ENCODE results near the gene PYROXD2. TPM values are rescaled to one million over a fixed set of nuclear protein-coding genes. Genes with fewer than 3 reads are reported as not detected.

PYROXD2 gene
- total and polyA plus RNA-seq, 2 experiments from 2014 or later, result 1.3 to 2.6 TPM

DNA sequence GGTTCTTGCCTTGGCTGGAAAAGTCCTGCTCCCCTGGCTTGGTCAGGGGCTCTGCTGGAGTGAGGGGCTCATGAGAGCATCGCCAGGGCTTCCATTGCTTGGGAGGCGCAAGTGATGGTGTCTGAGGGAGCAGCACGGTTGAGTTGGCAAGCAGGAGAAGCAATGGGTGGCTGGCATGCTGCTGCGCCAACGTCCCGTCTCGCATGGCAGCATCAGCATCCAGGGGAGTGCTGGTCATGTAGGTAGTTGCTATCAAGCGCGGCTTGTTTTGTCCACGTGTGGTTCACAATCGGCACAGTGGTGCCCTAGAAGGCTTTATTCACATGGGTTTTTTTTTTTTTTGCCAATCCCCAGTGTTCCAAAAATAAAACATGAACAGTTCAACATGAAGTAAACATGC, 3.8 kb downstream of the PYROXD2 start (continued):
- TF ChIP-seq, protein P1, sequence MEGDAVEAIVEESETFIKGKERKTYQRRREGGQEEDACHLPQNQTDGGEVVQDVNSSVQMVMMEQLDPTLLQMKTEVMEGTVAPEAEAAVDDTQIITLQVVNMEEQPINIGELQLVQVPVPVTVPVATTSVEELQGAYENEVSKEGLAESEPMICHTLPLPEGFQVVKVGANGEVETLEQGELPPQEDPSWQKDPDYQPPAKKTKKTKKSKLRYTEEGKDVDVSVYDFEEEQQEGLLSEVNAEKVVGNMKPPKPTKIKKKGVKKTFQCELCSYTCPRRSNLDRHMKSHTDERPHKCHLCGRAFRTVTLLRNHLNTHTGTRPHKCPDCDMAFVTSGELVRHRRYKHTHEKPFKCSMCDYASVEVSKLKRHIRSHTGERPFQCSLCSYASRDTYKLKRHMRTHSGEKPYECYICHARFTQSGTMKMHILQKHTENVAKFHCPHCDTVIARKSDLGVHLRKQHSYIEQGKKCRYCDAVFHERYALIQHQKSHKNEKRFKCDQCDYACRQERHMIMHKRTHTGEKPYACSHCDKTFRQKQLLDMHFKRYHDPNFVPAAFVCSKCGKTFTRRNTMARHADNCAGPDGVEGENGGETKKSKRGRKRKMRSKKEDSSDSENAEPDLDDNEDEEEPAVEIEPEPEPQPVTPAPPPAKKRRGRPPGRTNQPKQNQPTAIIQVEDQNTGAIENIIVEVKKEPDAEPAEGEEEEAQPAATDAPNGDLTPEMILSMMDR (conservative IDR thresholded peaks at IDR 0.05; ENCODE audit: low read depth in 2 of 2), result no peak
- TF ChIP-seq NANOG (IDR thresholded peaks at IDR 0.05; ENCODE audit: borderline replicate concordance), result no peak
- no peak for TF ChIP-seq STAT1 (IDR thresholded peaks at IDR 0.05; ENCODE audit: unreplicated experiment)
- TF ChIP-seq, protein P2, sequence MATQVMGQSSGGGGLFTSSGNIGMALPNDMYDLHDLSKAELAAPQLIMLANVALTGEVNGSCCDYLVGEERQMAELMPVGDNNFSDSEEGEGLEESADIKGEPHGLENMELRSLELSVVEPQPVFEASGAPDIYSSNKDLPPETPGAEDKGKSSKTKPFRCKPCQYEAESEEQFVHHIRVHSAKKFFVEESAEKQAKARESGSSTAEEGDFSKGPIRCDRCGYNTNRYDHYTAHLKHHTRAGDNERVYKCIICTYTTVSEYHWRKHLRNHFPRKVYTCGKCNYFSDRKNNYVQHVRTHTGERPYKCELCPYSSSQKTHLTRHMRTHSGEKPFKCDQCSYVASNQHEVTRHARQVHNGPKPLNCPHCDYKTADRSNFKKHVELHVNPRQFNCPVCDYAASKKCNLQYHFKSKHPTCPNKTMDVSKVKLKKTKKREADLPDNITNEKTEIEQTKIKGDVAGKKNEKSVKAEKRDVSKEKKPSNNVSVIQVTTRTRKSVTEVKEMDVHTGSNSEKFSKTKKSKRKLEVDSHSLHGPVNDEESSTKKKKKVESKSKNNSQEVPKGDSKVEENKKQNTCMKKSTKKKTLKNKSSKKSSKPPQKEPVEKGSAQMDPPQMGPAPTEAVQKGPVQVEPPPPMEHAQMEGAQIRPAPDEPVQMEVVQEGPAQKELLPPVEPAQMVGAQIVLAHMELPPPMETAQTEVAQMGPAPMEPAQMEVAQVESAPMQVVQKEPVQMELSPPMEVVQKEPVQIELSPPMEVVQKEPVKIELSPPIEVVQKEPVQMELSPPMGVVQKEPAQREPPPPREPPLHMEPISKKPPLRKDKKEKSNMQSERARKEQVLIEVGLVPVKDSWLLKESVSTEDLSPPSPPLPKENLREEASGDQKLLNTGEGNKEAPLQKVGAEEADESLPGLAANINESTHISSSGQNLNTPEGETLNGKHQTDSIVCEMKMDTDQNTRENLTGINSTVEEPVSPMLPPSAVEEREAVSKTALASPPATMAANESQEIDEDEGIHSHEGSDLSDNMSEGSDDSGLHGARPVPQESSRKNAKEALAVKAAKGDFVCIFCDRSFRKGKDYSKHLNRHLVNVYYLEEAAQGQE (IDR thresholded peaks at IDR 0.05; ENCODE audit: unreplicated experiment), result no peak

DNA sequence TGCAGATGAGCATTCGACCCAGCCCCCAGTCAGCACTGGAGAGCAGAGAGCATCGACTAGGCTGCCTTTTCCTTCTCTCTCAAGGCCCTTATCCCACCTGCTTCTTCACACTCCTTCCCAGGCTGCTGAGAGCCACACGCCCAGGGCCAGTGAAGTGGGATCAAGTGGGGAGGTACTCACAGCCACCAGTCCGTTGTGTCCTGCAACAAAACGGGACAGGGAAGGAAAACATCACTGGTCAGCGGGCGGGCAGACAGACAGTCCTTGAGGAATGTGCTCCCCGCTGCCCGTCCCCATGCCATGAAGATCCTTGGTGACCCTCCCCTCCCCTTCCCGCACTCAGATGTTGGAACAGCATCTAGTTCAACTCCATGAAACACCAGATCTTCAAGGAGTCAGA, 4.2 kb downstream of the PYROXD2 start:
- Histone ChIP-seq H3F3A (replicated peaks; ENCODE audit: low read depth) (no peaks in the 10 kb centered on the region), H3K4me1 (ENCODE audit: insufficient read depth) (peaks cover 14% of the 10 kb centered on the region), H4K20me1 (replicated peaks; ENCODE audit: insufficient read depth) (no peaks in the 10 kb centered on the region), H2AFZ (no peak overlapping the region), H3K4me2 (no peak overlapping the region), H3K4me3 (no peak overlapping the region), H3K79me2 (replicated peaks; ENCODE audit: insufficient read depth) (no peaks in the 10 kb centered on the region), H3K27ac (ENCODE audit: low read depth) (no peak overlapping the region), H3K9me2 (ENCODE audit: insufficient read depth) (no peaks in the 10 kb centered on the region), H3K27me3 (ENCODE audit: insufficient read depth) (no peaks in the 10 kb centered on the region), H3K36me3 (ENCODE audit: insufficient read depth) (no peaks in the 10 kb centered on the region)
- Mint-ChIP-seq H3K9me3 (no peaks in the 10 kb centered on the region), H3K27me3 (ENCODE audit: insufficient read depth, low read depth, poor library complexity) (peaks cover 5% of the 10 kb centered on the region), H3K4me3 (no peak overlapping the region), H3K4me1 (peaks cover 12% of the 10 kb centered on the region; the same call in 2 of the 3 replicates), H3K36me3 (ENCODE audit: low read depth) (no peaks in the 10 kb centered on the region), H3K27ac (no peak overlapping the region)
- DNase-seq (ENCODE audit: low spot score), result no peak
- no peak for ATAC-seq
- TF ChIP-seq ZNF331 (CRISPR knock-in tag; IDR thresholded peaks at IDR 0.05; ENCODE audit: low read depth) (no peak), EZH2phosphoT487 (IDR thresholded peaks at IDR 0.05; ENCODE audit: unreplicated experiment) (no peak)
- TF ChIP-seq, protein P3, sequence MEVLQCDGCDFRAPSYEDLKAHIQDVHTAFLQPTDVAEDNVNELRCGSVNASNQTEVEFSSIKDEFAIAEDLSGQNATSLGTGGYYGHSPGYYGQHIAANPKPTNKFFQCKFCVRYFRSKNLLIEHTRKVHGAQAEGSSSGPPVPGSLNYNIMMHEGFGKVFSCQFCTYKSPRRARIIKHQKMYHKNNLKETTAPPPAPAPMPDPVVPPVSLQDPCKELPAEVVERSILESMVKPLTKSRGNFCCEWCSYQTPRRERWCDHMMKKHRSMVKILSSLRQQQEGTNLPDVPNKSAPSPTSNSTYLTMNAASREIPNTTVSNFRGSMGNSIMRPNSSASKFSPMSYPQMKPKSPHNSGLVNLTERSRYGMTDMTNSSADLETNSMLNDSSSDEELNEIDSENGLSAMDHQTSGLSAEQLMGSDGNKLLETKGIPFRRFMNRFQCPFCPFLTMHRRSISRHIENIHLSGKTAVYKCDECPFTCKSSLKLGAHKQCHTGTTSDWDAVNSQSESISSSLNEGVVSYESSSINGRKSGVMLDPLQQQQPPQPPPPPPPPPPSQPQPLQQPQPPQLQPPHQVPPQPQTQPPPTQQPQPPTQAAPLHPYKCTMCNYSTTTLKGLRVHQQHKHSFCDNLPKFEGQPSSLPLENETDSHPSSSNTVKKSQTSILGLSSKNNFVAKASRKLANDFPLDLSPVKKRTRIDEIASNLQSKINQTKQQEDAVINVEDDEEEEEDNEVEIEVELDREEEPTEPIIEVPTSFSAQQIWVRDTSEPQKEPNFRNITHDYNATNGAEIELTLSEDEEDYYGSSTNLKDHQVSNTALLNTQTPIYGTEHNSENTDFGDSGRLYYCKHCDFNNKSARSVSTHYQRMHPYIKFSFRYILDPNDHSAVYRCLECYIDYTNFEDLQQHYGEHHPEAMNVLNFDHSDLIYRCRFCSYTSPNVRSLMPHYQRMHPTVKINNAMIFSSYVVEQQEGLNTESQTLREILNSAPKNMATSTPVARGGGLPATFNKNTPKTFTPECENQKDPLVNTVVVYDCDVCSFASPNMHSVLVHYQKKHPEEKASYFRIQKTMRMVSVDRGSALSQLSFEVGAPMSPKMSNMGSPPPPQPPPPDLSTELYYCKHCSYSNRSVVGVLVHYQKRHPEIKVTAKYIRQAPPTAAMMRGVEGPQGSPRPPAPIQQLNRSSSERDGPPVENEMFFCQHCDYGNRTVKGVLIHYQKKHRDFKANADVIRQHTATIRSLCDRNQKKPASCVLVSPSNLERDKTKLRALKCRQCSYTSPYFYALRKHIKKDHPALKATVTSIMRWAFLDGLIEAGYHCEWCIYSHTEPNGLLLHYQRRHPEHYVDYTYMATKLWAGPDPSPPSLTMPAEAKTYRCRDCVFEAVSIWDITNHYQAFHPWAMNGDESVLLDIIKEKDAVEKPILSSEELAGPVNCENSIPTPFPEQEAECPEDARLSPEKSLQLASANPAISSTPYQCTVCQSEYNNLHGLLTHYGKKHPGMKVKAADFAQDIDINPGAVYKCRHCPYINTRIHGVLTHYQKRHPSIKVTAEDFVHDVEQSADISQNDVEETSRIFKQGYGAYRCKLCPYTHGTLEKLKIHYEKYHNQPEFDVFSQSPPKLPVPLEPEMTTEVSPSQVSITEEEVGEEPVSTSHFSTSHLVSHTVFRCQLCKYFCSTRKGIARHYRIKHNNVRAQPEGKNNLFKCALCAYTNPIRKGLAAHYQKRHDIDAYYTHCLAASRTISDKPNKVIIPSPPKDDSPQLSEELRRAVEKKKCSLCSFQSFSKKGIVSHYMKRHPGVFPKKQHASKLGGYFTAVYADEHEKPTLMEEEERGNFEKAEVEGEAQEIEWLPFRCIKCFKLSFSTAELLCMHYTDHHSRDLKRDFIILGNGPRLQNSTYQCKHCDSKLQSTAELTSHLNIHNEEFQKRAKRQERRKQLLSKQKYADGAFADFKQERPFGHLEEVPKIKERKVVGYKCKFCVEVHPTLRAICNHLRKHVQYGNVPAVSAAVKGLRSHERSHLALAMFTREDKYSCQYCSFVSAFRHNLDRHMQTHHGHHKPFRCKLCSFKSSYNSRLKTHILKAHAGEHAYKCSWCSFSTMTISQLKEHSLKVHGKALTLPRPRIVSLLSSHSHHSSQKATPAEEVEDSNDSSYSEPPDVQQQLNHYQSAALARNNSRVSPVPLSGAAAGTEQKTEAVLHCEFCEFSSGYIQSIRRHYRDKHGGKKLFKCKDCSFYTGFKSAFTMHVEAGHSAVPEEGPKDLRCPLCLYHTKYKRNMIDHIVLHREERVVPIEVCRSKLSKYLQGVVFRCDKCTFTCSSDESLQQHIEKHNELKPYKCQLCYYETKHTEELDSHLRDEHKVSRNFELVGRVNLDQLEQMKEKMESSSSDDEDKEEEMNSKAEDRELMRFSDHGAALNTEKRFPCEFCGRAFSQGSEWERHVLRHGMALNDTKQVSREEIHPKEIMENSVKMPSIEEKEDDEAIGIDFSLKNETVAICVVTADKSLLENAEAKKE (CRISPR knock-in tag; IDR thresholded peaks at IDR 0.05), result no peak
- TF ChIP-seq, protein P4, sequence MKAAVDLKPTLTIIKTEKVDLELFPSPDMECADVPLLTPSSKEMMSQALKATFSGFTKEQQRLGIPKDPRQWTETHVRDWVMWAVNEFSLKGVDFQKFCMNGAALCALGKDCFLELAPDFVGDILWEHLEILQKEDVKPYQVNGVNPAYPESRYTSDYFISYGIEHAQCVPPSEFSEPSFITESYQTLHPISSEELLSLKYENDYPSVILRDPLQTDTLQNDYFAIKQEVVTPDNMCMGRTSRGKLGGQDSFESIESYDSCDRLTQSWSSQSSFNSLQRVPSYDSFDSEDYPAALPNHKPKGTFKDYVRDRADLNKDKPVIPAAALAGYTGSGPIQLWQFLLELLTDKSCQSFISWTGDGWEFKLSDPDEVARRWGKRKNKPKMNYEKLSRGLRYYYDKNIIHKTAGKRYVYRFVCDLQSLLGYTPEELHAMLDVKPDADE (IDR thresholded peaks at IDR 0.05), result no peak
- TF ChIP-seq, protein P1 (conservative IDR thresholded peaks at IDR 0.05; ENCODE audit: low read depth in 2 of 2), result no peak
